HepG2 (cell line): ENCODE measurements around the gene SRC. TPM values are rescaled to one million over a fixed set of nuclear protein-coding genes. Genes with fewer than 3 reads are reported as not detected.

ENCODE experiments used
- ATAC-seq: fragments of 200-7000 bp; cut with Tn5 transposase; 3 replicates; pipeline ENCODE4 v1.9.1; 2020; ENCODE audit warnings: mild to moderate bottlenecking, moderate library complexity
- BruUV-seq: library from RNA; stranded (reverse); fragments of 400-500 nt; replicated peaks from 2 replicates; lab custom pipeline; 2021; lab: Mats Ljungman, UMichigan
- CTCF ChIA-PET: fragments of 300-600 bp; formaldehyde crosslinking; extraction: SDS; loops from one replicate; lab custom pipeline; 2021; ENCODE audit warnings: low total read pairs, inconsistent platforms, low intra/inter-chr PET ratio; lab: Yijun Ruan, JAX
- POLR2A ChIA-PET: fragments of 350-600 bp; sonication (Branson Sonifier 250); formaldehyde crosslinking; loops from one replicate; lab custom pipeline; 2020; ENCODE audit warnings: antibody characterized with exemption, inconsistent platforms; lab: Yijun Ruan, JAX
- DNase-seq: peaks from one replicate; pipeline ENCODE4 v3.0.0-alpha.2; 2015; ENCODE audit warnings: low spot score
- FAIRE-seq: peaks from 3 replicates; lab custom pipeline; 2011; peaks lifted over from hg19 to GRCh38; lab: Jason Lieb, UNC
- H2AFZ ChIP-seq: one replicate; pipeline ENCODE4 v1.6.1; 2011; ENCODE audit warnings: low read length, inconsistent platforms
- H3K27ac ChIP-seq: fragments of 300-600 bp; 3 replicates; pipeline ENCODE4 v1.8.0; 2011; ENCODE audit warnings: mixed run types, mild to moderate bottlenecking, mixed read lengths, low read length, inconsistent platforms; ENCODE audit not compliant: insufficient read depth; ENCODE audit errors: extremely low read length
- H3K27me3 ChIP-seq, 2 experiments: fragments of 200-600 bp in 1 of 2; 2 replicates in 1 of 2; 3 replicates in 1 of 2; pipeline versions ENCODE4 v1.6.0 to v1.8.0; 2011; ENCODE audit warnings: low read length in 2 of 2, mild to moderate bottlenecking in 2 of 2, moderate library complexity in 2 of 2, inconsistent platforms in 1 of 2; ENCODE audit not compliant: insufficient read depth in 2 of 2, control insufficient read depth in 1 of 2
- H3K36me3 ChIP-seq, 2 experiments: fragments of 200-600 bp in 1 of 2; replicated peaks in 1 of 2; 2 replicates in 1 of 2; 3 replicates in 1 of 2; pipeline versions ENCODE4 v1.5.1 to v1.8.0; 2011; ENCODE audit warnings: low read length in 2 of 2, inconsistent platforms in 1 of 2; ENCODE audit not compliant: insufficient read depth in 2 of 2, control insufficient read depth in 1 of 2
- H3K4me1 ChIP-seq: 2 replicates; pipeline ENCODE4 v1.5.1; 2012; ENCODE audit warnings: low read length, inconsistent platforms; ENCODE audit not compliant: insufficient read depth
- H3K4me2 ChIP-seq: 2 replicates; pipeline ENCODE4 v1.6.0; 2011; ENCODE audit warnings: low read depth, low read length, inconsistent platforms
- H3K4me3 ChIP-seq, 3 experiments: fragments of 200-600 bp in 1 of 3; sonication (generic), shearing (Covaris generic) in 1 of 3; replicated peaks in 1 of 3; 2 replicates each; pipeline ENCODE4 v1.5.1; 2011 to 2016; ENCODE audit warnings: low read length in 3 of 3, inconsistent platforms in 2 of 3, low read depth in 2 of 3, mild to moderate bottlenecking in 2 of 3, control low read depth in 1 of 3, mixed read lengths in 1 of 3; ENCODE audit not compliant: insufficient read depth in 1 of 3
- H3K79me2 ChIP-seq: one replicate; pipeline ENCODE4 v1.6.1; 2011; ENCODE audit warnings: low read length, inconsistent platforms; ENCODE audit not compliant: insufficient read depth
- H3K9ac ChIP-seq: 2 replicates; pipeline ENCODE4 v1.6.0; 2011; ENCODE audit warnings: mild to moderate bottlenecking, low read depth, low read length, inconsistent platforms; ENCODE audit not compliant: insufficient read depth
- H3K9me3 ChIP-seq: 2 replicates; pipeline ENCODE4 v1.5.1; 2012; ENCODE audit warnings: mild to moderate bottlenecking, low read length
- H4K20me1 ChIP-seq: 2 replicates; pipeline ENCODE4 v1.6.0; 2011; ENCODE audit warnings: inconsistent platforms, mild to moderate bottlenecking, low read length, moderate library complexity; ENCODE audit not compliant: insufficient read depth
- ESRRA ChIP-seq: sonication (generic); formaldehyde crosslinking; IDR thresholded peaks from 2 replicates; pipeline ENCODE4 v1.5.1; 2020; ENCODE audit warnings: mild to moderate bottlenecking, low read depth, missing genetic modification reagents
- HCFC1 ChIP-seq: fragments of 150-350 bp; IDR thresholded peaks from 2 replicates; pipeline ENCODE4 v1.6.1; 2014; ENCODE audit warnings: low read depth, low read length
- KDM1A ChIP-seq: IDR thresholded peaks from 2 replicates; pipeline ENCODE4 v1.6.1; 2016; ENCODE audit warnings: missing compliant biosample characterization
- NAIF1 ChIP-seq: sonication (generic); formaldehyde crosslinking; IDR thresholded peaks from 2 replicates; pipeline ENCODE4 v1.5.0; 2020; ENCODE audit warnings: mild to moderate bottlenecking, missing genetic modification reagents, borderline replicate concordance
- NRL ChIP-seq: sonication (generic); formaldehyde crosslinking; IDR thresholded peaks from 2 replicates; pipeline ENCODE4 v1.5.0; 2020; ENCODE audit warnings: missing genetic modification reagents, mild to moderate bottlenecking, moderate library complexity, borderline replicate concordance
- ZBTB8A ChIP-seq: sonication (generic); formaldehyde crosslinking; IDR thresholded peaks from 2 replicates; pipeline ENCODE4 v1.4.0; 2020; ENCODE audit warnings: mild to moderate bottlenecking, low read depth, missing genetic modification reagents, borderline replicate concordance
- ZFP90 ChIP-seq: sonication (generic); formaldehyde crosslinking; IDR thresholded peaks from 2 replicates; pipeline ENCODE4 v1.8.0; 2022; ENCODE audit warnings: missing genetic modification reagents, mild to moderate bottlenecking, inconsistent platforms, borderline replicate concordance
- ZNF329 ChIP-seq: sonication (generic); formaldehyde crosslinking; IDR thresholded peaks from 2 replicates; pipeline ENCODE4 v1.9.0; 2021; ENCODE audit warnings: low read depth, mild to moderate bottlenecking, missing genetic modification reagents
- ZNF350 ChIP-seq: sonication (generic); formaldehyde crosslinking; IDR thresholded peaks from 2 replicates; pipeline ENCODE4 v1.4.0; 2020; ENCODE audit warnings: mild to moderate bottlenecking, low read depth, missing genetic modification reagents, borderline replicate concordance
- ZNF75D ChIP-seq: sonication (generic); formaldehyde crosslinking; IDR thresholded peaks from 2 replicates; pipeline ENCODE4 v1.8.1; 2023; ENCODE audit warnings: missing genetic modification reagents, mild to moderate bottlenecking, borderline replicate concordance
- WGBS: methylation state at CpG from one replicate; pipeline ENCODE4 v1.1.6; 2017; ENCODE audit warnings: low lambda C conversion rate; 5-methylcytosine and 5-hydroxymethylcytosine counted together
- in situ Hi-C: cut with HindIII; loops from 2 replicates; pipeline ENCODE4 v1.10.0; 2017; ENCODE audit warnings: low pct_unique_long_range_greater_than_20kb; ENCODE audit not compliant: extremely low pct_ligation_motif_present
- intact Hi-C: fragments of 100-400 bp; cut with micrococcal nuclease; formaldehyde crosslinking; loops from one replicate; pipeline ENCODE4 v1.10.0; 2022; ENCODE audit not compliant: unreplicated experiment
- polyA plus RNA-seq, 8 experiments: library from polyadenylated mRNA; depleted of rRNA in 3 of 8; stranded (reverse) in 7 of 8; unstranded in 1 of 8; fragments of >200 nt; fragmentation: Illumina TruSeq in 4 of 8; extraction: Trizol in 4 of 8; gene quantifications; 2 replicates each; pipeline versions ENCODE4 v1.2.1 to v1.2.3, GENCODE V29; 2011 to 2016; ENCODE audit warnings: low read depth in 4 of 8, missing spikeins in 1 of 8, mixed read lengths in 1 of 8; ENCODE audit not compliant: insufficient read depth in 1 of 8
- total RNA-seq, 5 experiments: library from RNA; depleted of rRNA; stranded (reverse); fragments of >200 nt; fragmentation: Illumina TruSeq; extraction: Trizol; gene quantifications; 2 replicates each; pipeline ENCODE4 v1.2.3, GENCODE V29; 2016; ENCODE audit warnings: low read depth in 1 of 5
- TF ChIP-seq, protein P1 (sequence below): sonication (generic); formaldehyde crosslinking; IDR thresholded peaks from 2 replicates; pipeline ENCODE4 v1.5.0; 2020; ENCODE audit warnings: mild to moderate bottlenecking, missing genetic modification reagents, moderate library complexity
- TF ChIP-seq, protein P2 (sequence below): sonication (generic); formaldehyde crosslinking; IDR thresholded peaks from 2 replicates; pipeline ENCODE4 v1.4.0; 2020; ENCODE audit warnings: missing genetic modification reagents, borderline replicate concordance

The SRC gene
- total and polyA plus RNA-seq, 2 of the 13 experiments (the other 11 are each of a cell fraction or from before 2014, with no cell fraction given) = 54.7 to 192 TPM

DNA sequence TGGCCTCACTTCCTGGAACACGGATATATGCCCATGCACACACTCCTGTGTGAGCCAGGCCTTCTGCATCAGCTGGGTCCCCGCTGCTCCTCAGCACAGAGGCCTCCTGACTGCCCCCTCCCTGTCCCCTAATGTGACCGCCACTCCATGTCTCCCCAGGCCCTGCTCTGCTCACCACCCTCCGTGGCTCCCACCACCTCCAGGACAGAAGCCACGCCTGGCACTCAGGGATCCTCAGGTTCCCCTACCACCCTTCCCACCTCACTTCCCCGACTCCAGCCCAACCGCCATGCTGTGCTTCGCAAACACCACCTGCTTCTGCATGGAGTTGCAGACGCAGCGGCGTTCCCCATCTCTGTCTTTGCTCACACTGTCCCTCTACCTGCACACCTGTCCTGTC is 4.3 kb upstream of the SRC start (continued):
- no peak for TF ChIP-seq ZNF329 (CRISPR knock-in tag)
- 0 out of 2 replicates have a peak, but pooled peaks have one; percentile 6 for TF ChIP-seq NAIF1 (CRISPR knock-in tag)
- TF ChIP-seq ZBTB8A (CRISPR knock-in tag) = no peak
- TF ChIP-seq, all 625 proteins: peak for 21

DNA sequence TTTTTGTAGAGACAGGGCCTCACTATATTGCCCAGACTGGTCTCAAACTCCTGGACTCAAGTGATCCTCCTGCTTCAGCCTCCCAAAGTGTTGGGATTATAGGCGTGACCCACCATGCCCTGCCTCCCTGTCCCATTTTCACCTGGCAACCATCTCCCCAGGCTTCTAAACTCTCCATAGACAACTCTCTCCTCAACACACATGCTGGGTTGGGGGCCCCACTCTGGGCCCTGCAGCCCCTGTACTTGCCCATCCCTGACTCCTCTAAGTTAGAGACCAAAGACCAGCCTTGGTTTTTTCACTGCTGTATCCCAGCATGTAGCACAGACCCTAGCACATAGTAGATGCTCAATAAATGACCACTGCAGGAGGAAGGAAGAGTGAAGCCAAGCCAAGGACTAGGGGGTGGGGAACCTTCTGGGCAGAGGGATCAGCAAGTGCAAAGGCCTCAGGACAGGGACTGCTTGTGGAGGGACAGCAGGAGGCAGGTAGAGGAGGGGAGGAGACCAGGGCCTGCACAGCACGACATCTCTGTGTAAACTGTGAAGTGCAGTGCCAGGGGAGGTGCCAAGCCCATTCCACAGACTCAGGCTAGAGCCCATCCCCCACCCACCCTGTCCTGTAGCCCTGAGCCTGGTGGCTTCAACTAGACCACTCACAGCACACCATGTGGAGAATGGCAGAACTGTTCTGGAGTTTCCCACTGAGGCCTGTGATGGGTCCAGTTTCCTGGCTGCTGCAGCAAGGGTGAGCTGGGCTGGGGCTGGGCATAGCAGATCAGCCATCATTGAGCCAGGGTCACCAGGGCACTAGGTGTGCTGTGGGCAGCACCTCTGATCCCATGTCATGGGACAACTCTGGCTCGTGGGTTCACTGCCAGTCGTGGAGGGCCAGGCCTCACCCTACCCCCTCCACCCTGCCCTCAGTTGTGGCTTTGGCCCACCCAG is 3.4 kb upstream of the SRC start:
- CTCF ChIA-PET = no interaction called here
- in situ Hi-C loops (no loop called here), intact Hi-C loops (loop anchor here (2.0 kb wide), 1 partner anchor 190 kb away; no protein-coding TSS in a partner anchor)
- ATAC-seq (peak; percentile 60), FAIRE-seq (peak; percentile 57), DNase-seq (peak; percentile 82)
- Histone ChIP-seq H3K4me1 (peaks cover 79% of the 10 kb centered on the region), H3K79me2 (peaks cover 27% of the 10 kb centered on the region), H3K9me3 (no peaks in the 10 kb centered on the region), H3K9ac (peak overlapping the region; percentile 77; the same call in 1 of the 2 replicates), H3K27me3 (peaks cover 0 to 5% of the 10 kb centered on the region in 2 experiments; a peak in 1 of 5 replicates), H3K4me3 (peak overlapping the region in 1 of 3 experiments; percentile 80; a peak in 2 of 6 replicates), H3K27ac (no peak overlapping the region), H3K4me2 (peak overlapping the region; percentile 92), H2AFZ (no peak overlapping the region), H3K36me3 (peaks cover 0 to 6% of the 10 kb centered on the region in 2 experiments; a peak in 3 of 5 replicates), H4K20me1 (peaks cover 9% of the 10 kb centered on the region)
- 59% methylated on average over 4 of the region's 4 CpGs for WGBS
- no TSS peak for BruUV-seq
- POLR2A ChIA-PET = interaction anchor here (1.0 to 3.4 kb wide), 4 partner anchors 9 to 71 kb away, joined by 3 to 48 read pairs (median 10); no protein-coding TSS in a partner anchor
- TF ChIP-seq NRL (CRISPR knock-in tag) (0 out of 2 replicates have a peak, but pooled peaks have one; percentile 38), HCFC1 (no peak), KDM1A (CRISPR knock-in tag) (peak; percentile 84), ESRRA (peak; percentile 28; the same call in 1 of the 2 replicates), ZNF75D (CRISPR knock-in tag) (peak; percentile 35; the same call in 1 of the 2 replicates), ZNF350 (CRISPR knock-in tag) (peak; percentile 36; the same call in 1 of the 2 replicates), ZFP90 (CRISPR knock-in tag) (0 out of 2 replicates have a peak, but pooled peaks have one; percentile 59)
- TF ChIP-seq, protein P1, sequence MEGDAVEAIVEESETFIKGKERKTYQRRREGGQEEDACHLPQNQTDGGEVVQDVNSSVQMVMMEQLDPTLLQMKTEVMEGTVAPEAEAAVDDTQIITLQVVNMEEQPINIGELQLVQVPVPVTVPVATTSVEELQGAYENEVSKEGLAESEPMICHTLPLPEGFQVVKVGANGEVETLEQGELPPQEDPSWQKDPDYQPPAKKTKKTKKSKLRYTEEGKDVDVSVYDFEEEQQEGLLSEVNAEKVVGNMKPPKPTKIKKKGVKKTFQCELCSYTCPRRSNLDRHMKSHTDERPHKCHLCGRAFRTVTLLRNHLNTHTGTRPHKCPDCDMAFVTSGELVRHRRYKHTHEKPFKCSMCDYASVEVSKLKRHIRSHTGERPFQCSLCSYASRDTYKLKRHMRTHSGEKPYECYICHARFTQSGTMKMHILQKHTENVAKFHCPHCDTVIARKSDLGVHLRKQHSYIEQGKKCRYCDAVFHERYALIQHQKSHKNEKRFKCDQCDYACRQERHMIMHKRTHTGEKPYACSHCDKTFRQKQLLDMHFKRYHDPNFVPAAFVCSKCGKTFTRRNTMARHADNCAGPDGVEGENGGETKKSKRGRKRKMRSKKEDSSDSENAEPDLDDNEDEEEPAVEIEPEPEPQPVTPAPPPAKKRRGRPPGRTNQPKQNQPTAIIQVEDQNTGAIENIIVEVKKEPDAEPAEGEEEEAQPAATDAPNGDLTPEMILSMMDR = peak; percentile 47
- TF ChIP-seq, protein P2, sequence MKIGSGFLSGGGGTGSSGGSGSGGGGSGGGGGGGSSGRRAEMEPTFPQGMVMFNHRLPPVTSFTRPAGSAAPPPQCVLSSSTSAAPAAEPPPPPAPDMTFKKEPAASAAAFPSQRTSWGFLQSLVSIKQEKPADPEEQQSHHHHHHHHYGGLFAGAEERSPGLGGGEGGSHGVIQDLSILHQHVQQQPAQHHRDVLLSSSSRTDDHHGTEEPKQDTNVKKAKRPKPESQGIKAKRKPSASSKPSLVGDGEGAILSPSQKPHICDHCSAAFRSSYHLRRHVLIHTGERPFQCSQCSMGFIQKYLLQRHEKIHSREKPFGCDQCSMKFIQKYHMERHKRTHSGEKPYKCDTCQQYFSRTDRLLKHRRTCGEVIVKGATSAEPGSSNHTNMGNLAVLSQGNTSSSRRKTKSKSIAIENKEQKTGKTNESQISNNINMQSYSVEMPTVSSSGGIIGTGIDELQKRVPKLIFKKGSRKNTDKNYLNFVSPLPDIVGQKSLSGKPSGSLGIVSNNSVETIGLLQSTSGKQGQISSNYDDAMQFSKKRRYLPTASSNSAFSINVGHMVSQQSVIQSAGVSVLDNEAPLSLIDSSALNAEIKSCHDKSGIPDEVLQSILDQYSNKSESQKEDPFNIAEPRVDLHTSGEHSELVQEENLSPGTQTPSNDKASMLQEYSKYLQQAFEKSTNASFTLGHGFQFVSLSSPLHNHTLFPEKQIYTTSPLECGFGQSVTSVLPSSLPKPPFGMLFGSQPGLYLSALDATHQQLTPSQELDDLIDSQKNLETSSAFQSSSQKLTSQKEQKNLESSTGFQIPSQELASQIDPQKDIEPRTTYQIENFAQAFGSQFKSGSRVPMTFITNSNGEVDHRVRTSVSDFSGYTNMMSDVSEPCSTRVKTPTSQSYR (CRISPR knock-in tag) = peak; percentile 95
